ENCODE measurements around the gene GATAD2A.

The GATAD2A gene

DNA sequence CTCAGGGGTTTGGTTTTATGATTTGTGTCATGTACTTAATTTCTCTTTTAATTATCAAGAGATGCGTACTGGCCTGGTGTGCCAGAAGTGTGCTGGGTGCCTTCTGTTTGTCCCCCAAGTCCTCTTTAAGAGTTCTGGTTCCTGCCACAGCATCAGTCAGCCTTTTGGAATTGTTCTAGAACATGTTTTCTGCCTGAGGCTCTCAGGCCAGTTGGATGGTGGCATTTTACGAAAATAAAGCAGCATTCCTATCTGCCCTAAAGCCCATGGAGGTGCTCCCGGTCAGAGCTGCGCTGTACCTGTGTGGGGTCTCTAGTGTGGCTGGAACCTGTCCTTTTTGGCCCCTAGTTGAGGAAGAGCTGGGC lies 55.8 kb downstream of the GATAD2A start:
- TF ChIP-seq, protein P1, sequence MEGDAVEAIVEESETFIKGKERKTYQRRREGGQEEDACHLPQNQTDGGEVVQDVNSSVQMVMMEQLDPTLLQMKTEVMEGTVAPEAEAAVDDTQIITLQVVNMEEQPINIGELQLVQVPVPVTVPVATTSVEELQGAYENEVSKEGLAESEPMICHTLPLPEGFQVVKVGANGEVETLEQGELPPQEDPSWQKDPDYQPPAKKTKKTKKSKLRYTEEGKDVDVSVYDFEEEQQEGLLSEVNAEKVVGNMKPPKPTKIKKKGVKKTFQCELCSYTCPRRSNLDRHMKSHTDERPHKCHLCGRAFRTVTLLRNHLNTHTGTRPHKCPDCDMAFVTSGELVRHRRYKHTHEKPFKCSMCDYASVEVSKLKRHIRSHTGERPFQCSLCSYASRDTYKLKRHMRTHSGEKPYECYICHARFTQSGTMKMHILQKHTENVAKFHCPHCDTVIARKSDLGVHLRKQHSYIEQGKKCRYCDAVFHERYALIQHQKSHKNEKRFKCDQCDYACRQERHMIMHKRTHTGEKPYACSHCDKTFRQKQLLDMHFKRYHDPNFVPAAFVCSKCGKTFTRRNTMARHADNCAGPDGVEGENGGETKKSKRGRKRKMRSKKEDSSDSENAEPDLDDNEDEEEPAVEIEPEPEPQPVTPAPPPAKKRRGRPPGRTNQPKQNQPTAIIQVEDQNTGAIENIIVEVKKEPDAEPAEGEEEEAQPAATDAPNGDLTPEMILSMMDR (IDR thresholded peaks at IDR 0.05; ENCODE audit: unreplicated experiment in 3 of 3) = no peak
- H3K9me3 Mint-ChIP-seq = peaks cover 7% of the 10 kb centered on the region
- peak overlapping the region; percentile 28 to 85 (median 43) for H3K4me3 Mint-ChIP-seq
- H3K27ac Mint-ChIP-seq = peak overlapping the region; percentile 99
- peaks cover 83% of the 10 kb centered on the region for H3K4me1 Mint-ChIP-seq
- no peaks in the 10 kb centered on the region for H3K27me3 Mint-ChIP-seq (ENCODE audit: low read depth)
- H3K36me3 Mint-ChIP-seq (ENCODE audit: low read depth) = peaks cover 22% of the 10 kb centered on the region

DNA sequence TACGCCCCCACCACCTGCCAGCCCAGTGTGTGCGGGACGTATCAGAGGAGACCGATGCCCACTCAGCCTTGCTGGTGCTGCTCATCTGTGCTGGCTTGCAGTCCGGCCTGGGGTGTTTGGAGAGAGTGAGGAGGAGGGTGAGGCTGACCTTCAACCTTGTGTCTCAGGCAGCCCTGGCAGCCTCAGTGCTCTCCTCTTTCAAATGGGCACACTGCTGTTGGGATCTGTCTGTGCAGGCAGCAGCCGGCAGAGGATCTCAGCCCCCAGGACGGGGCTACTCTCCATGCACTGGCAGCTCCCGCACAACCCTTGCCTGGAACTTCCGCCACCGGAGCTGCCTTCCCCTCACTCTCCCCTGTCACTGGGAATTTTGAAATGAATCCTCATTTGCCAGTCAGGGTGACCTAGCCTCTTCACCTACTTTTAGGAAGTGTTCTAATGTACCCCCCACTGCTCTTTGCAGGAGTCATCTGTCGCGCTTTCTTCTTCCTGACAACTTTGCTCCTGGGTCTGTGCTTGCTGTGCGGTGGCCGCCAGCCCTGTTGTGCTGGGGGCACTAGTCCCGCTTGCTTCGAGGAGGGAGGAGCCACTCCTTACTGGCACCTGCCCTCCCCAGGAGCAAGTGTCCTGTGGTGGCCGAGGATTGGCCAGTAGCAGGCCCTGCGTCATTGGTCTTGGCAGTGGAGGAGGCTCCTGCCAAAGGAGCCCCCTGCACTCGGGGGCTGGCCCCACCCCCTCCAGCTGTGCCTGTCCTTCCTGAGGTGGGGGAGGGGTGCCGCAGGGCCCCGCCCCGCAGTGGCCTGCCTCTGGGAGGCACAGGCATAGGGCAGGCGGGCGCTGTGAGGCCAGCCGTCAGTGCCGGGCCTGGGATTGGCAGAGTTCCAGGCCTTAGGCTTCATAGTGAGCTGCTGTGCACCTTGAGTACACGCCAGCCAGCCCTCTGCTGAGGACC lies 56.5 kb downstream of the GATAD2A start:
- no peaks in the 10 kb centered on the region for H3K27me3 Mint-ChIP-seq (ENCODE audit: low read depth)
- TF ChIP-seq, protein P1 (IDR thresholded peaks at IDR 0.05; ENCODE audit: unreplicated experiment in 3 of 3) = no peak
- peak overlapping the region; percentile 76 to 85 (median 76) for H3K4me3 Mint-ChIP-seq
- peak overlapping the region; percentile 99 for H3K27ac Mint-ChIP-seq
- H3K4me1 Mint-ChIP-seq = peaks cover 82% of the 10 kb centered on the region
- H3K9me3 Mint-ChIP-seq = peaks cover 14% of the 10 kb centered on the region
- H3K36me3 Mint-ChIP-seq (ENCODE audit: low read depth) = peaks cover 28% of the 10 kb centered on the region

DNA sequence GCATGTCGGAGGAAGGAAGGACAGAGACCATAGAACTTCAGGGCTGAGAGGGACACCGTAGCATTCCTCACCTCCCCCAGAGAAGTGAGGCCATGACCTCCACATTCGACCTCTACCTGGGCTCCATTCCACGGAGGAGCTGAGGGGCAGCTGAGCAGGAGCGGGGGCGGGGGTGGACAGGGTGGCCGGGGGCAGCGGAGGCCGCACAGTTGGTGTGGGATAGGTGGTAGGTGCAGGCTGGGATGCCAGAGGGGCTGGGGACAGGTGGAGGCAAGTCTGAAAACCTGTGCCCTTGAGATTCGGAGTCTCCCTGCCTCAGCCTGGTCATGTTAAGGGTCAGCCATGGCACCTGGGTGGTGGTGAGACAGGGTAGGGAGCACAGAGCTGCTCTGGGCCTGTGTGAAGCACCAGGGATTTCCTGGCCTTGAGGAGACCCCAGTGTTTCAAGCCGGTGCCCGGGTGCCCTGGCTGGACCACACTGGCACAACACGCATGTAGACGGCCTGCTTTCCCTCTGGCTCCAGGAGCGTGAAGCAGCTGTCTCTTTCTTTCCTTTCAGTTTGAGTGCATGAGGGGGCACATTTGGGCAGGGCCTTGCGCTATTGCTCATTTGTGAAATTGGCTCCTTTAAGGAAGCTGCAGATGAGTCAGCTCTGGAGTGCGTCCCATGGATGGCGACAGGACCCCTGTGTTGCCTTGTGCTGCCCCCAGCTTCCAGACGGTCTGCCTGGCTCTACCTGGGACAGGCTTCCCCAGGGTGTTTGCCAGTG lies 58.1 kb downstream of the GATAD2A start:
- TF ChIP-seq, protein P1 (IDR thresholded peaks at IDR 0.05; ENCODE audit: unreplicated experiment in 3 of 3) = no peak
- Mint-ChIP-seq H3K27ac (peak overlapping the region; percentile 99), H3K4me1 (peaks cover 79% of the 10 kb centered on the region), H3K36me3 (ENCODE audit: low read depth) (peaks cover 41% of the 10 kb centered on the region), H3K4me3 (peak overlapping the region; percentile 27 to 63 (median 39)), H3K27me3 (ENCODE audit: low read depth) (no peaks in the 10 kb centered on the region), H3K9me3 (peaks cover 29% of the 10 kb centered on the region)

DNA sequence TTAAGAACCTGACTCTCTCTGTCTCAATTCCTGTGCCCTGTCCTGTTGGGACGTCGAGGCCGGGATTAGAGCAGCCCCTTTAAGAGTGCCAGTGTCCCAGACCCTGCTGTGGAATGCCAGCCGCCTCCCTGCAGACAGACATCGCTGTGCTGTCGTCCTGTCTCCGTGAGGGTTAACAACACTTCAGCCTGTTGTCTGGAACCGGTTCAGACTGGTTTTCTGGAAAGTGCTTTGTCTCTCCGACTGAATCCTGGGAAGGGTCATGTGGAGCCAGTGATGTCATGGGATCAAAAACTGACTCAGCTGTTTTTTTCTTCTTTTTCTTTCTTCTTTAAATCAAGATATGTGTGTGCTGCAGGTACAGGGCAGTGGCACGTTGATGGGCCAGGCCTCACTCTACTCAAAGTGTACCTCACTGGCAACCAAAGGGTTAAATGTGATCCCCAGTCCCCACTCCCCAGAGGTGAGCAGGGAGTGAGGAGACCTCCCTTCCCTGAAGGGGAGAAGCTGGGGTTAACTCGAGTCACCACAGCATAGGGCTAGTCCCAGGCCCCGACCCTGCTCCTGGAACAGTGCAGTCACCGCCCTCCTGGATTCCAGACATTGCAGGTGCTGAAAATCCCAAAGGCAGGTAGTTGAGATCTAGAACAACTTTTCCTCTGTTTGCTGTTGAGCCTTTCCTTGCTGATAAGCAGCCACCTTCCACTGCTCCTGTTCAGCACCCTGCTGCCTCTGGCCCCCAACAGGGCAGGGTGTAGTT lies 59.0 kb downstream of the GATAD2A start:
- H3K4me3 Mint-ChIP-seq = peak overlapping the region; percentile 37 to 66 (median 59)
- peaks cover 50% of the 10 kb centered on the region for H3K36me3 Mint-ChIP-seq (ENCODE audit: low read depth)
- peaks cover 35% of the 10 kb centered on the region for H3K9me3 Mint-ChIP-seq
- H3K27ac Mint-ChIP-seq = peak overlapping the region; percentile 99
- TF ChIP-seq, protein P1 (IDR thresholded peaks at IDR 0.05; ENCODE audit: unreplicated experiment in 3 of 3) = no peak
- peaks cover 69% of the 10 kb centered on the region for H3K4me1 Mint-ChIP-seq
- H3K27me3 Mint-ChIP-seq (ENCODE audit: low read depth) = no peaks in the 10 kb centered on the region

DNA sequence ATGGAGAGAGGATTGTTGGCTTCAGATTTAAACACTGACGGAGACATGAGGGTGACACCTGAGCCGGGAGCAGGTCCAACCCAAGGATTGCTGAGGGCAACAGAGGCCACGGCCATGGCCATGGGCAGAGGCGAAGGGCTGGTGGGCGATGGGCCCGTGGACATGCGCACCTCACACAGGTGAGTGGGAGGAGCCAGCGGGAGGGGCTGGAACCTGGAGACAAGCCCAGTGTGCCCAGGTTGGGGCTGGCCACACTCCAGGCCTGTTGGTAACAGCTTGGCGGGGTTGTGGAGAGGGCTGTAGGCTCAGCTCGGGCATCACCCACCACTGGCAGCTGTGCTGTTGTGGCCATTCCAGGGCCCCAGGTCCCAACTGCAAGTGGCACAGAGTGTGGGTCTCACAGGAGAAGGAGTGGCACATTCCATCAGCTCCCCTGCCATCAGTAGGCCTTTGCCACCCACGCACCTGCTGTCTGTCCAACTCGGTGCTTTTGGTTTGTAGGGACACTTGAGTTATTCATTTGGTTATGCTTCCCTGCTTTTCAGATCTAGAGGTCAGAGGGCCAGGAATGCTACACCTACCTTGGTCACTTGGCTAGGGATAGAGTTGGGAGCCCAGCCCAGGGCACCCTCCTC lies 60.1 kb downstream of the GATAD2A start:
- Mint-ChIP-seq H3K27ac (peak overlapping the region; percentile 72 to 99 (median 99)), H3K36me3 (ENCODE audit: low read depth) (peaks cover 60% of the 10 kb centered on the region), H3K4me1 (peaks cover 64% of the 10 kb centered on the region), H3K27me3 (ENCODE audit: low read depth) (no peaks in the 10 kb centered on the region), H3K4me3 (peak overlapping the region in 1 of 3 experiments; percentile 20), H3K9me3 (peaks cover 35% of the 10 kb centered on the region)
- TF ChIP-seq, protein P1 (IDR thresholded peaks at IDR 0.05; ENCODE audit: unreplicated experiment in 3 of 3) = no peak
